HG03196 (cell line): ENCODE data around the gene SMCO3.

Experiments
- ATAC-seq: cut with Tn5 transposase; IDR thresholded peaks from one replicate; pipeline ENCODE4 v1.9.1; 2021; ENCODE audit not compliant: unreplicated experiment

Gene SMCO3

DNA sequence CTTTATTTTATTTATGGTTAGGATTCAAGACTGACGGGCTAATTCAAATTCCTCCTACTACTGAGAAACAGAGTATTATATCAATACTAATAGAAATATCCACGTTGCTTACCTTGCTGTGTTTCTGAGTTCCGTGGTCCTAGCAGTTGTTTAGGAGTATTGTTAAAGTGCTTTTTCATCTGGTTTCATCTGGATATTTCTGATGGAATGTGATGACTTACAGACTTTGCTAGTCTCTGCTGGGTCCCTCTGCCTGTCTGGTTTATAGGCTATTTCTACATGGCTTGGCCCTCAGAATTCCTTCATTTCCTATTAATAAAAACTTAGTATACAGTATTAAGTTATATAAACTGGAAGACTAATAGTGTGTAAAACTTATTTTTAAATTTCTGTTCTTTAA, at the start of gene SMCO3:
TSS of gene SMCO3 (minus strand) at position 169 of the 400 bp plus-strand sequence. CDS start 7,502 bp downstream, outside the sequence.
- no peak for ATAC-seq

DNA sequence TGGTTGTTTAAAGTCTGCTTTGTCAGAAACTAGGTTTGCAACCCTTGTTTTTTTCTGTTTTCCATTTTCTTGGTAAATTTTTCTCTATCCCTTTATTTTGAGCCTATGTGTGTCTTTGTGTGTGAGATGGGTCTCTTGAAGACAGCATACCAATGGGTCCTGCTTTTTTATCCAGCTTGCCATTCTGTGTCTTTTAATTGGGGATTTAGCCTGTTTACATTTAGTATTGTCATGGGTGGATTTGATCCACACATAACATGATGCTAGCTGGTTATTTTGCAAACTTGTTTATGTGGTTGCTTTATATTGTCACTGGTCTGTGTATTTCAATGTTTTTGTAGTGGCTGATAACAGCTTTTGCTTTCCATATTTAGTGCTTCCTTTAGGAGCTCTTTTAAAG, 46.5 kb upstream of the SMCO3 start:
- ATAC-seq, result no peak

DNA sequence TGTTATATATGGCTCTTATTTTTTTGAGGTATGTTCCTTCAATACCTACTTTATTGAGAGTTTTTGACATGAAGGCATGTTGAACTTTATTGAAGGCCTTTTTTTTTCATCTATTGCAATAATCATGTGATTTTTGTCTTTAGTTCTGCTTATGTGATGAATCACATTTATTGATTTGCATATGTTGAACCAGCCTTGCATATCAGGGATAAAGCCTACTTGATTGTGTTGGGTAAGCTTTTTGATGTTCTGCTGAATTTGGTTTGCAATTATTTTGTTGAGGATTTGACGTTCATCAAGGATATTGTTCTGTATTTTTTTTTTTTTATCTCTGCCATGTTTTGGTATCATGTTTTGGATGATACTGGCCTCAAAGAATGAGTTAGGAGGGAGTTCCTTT, 44.5 kb upstream of the SMCO3 start:
- no peak for ATAC-seq

DNA sequence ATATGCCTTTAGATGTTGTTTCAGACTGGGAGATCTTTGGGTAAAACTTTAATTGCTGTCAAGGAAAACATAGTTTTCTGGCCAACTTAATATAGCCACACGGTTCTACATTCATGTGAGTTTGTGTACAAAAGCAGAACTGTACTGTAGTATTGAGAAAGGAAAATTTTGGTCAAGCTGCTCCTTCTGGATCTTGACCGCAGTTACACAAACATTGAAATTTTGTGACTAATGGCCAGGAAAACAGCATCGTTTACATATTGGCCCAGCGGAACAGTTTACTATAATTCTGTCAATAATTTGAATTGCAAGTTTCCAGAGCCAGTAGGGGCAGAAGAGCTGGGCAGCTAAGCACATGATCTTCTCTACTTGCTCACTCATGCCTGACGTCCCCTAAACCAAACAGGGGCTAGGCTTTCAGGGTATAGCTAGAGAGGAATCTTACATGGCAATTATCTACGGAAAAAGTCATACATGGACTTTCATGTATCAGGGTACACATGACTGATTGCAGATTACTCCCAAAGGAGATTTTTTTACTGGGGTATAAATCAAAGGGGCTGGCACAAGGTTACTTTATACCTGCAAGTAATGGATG, 40.7 kb upstream of the SMCO3 start:
- ATAC-seq, result no peak

DNA sequence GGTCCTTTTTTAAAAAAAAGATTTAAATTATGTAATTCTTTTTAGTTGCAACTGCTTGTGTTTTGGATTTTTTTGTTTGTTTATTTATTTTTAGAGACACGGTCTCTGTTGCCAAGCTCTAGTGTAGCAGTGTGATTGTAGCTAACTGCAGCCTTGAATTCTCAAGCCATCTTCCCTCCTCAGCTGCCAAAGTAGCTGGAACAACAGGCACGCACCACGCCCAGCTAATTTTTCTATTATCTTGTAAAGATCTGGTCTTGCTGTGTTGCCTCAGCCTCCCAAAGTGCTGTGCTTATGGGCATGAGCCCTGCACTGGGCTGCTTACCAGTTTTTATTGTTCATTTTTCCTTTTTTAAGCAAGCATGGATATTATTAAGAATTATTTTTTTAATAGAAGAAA, 40.0 kb upstream of the SMCO3 start:
- ATAC-seq, result no peak

DNA sequence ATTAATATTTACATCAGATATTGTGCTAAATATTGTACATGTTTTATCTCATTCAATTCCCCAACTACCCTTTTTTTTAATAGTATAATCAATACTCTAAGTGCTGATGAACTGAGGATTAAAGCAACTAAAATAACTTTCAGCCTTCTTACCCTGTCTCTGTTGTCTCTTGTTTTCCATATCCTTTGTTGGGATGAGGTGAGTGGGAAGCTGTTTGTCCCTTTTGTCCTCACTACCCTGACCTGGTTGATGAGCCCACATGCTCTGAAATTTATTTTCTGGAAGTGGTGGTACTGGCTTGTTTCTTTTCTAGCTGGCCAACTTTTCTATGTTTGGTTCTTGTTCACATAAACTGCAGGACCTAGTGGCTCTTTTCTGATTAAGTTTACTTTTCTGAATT, 38.9 kb upstream of the SMCO3 start:
- ATAC-seq, result no peak

DNA sequence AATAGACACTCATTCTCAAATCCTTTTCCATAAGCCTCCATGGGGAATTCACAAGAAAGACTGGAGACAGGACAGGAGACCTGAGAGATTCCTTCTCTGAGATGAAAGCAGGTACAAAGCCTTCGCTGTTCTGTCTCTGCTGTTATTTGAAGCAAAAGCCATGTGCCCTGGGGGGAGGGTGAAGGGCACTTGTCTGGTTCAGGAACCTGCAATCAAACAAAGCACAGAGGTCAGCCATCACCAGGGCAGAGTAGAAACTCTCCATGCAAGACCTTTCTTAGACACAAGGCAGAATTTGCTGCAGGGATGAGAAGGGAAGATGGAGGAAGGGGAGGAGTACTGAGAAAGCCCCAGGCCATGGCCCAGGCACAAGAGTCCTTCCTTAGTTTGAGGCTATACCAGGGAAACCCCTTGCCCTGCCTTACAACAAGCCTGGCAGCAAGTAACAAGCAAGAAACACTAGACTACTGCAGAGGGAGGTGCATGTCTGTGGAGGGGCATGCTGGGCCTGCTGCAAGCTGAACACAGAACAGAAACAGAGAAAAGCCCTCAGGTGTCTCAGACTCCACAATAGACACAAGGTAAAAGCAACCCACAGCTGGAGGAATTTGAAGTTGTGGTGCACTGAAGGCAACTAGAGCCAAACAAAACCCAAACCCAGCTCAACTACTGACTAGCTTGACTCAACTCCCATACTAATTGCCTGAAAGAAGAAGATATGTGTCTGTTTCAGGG, 37.1 kb upstream of the SMCO3 start:
- no peak for ATAC-seq

DNA sequence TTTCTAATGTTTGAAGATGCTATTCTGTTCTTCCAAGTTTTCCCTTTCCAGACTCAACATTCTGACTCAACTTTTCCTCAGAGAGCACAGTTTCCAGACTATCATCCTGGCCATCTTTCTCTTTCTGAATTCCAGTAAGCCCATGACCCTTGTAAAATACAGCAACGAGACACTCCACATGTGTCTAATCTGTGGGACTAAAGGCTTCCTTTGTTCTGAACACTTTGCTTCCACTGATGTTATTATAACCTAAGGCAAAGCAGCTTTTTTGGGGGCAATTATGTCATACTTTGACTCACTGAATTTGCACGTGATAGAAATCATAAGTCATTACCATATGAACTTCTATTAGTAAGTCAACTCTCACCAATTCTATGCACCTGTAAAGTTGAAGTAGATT, 35.7 kb upstream of the SMCO3 start:
- ATAC-seq, result no peak

DNA sequence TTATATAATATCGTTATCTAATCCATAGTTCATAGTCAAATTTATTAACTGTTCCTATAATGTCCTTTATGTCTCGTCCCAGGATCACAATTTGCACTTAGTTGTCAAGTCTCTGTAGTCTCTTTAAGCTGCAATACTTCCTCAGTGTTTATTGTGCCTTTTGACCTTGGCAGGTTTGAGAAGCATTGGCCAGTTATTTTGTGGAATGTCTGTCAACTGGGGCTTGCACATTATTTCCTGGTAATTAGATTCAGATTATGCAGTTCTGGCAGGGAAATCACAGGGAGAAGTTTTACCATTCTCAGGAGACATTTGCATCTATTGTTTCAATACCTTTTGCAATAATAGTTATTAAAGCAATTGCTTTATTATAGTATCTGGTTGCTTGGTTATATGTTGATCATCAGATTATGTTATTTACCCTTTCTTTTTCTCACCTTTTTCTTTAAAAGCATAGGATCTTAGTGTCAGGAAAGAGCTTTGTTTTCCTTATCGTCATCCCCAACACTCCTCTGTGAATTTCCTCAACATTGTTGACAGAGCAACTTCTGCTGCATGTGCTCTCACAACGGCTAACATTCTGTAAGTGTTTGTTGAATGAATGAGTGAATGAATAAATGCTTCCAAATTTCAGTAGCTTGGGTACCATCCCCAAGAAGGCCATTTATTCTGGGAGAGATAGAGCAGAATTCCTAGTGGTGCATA, 33.0 kb upstream of the SMCO3 start:
- no peak for ATAC-seq

DNA sequence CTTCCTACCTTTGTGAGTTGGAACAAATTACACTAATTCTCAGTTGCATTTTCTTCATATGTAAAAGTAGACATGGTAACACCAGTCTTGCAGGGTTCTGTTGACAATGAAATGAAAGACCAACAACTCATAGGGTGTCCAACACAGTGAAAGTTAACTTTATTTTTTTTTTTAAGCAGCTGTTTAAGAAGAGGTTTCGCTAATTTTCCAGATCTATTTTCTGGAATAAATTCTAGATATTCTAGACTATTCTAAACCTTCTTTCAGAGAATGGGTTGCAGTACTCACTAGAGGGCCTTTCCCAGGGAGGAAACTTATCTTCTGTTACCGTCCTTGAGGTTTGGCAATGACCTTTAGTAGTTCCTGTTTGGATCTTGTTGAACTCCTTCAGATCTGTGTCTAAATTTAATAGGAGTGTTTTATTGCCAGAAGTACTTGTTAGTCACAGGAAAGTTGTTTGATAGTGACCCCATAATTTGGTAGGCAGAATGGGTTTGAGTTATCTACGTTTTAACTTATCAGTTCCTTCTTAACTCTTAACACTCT, 32.1 kb upstream of the SMCO3 start:
- ATAC-seq, result no peak

DNA sequence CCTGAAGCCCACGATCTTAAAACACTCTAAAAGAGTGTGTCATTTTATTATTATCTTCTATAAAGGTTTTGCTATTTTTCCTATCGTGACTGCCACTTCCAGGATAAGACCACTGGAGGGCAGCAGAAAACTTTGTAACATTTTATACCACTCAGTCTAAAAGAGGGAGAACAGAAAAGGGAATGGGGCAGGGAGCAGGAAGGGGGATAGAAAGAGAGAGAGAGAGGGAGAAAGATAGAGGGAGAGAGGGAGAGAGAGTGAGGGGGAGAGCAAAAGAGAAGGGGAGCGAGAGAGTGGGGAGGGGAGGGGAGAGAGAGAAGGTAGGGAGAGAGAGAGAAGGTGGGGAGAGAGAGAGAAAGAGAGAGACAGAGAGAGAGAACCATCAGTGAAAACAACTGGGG, 31.4 kb upstream of the SMCO3 start:
- ATAC-seq, result no peak

DNA sequence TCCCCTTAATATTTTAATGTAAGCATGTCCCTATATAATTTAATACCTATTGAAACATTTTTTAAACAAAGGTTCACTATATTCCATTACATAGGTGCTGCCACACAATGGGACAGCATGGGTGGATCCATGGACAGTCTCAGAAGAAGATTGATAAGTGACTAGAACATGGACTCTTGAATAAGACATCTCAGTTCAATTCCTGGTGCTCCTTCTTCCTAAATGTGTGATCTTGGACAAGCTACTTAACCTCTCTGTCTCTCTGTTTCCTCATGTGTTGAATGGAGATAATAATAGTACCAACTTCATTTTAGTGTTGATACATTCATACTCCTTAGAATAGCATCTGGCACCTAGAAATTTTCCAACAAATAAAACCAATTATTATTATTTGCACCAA, 30.4 kb upstream of the SMCO3 start:
- no peak for ATAC-seq

DNA sequence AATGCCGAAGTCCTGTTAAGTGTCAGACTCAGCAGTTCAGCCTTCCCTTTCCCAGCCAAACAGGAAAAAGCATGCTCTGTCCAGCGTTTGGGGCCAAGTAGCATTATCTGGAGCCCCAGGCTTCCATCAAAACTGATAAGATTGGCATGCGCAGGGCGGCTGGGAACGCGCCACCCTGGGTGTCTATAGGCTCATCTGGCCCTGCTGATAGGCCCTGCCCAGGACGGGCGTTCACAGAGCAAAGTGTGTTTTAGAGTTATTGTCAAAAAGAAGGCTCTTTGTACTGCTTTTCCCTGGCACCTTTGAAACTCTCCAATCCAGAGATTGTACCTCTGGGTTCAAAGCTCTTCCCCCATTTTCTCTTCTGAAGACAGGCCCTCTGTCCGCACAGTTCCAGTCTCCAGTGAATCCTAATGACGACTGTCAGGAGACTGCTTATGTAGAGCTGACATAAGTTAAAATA, 29.5 kb upstream of the SMCO3 start, which contains the start of gene ART4:
TSS of gene ART4 (minus strand) at position 102 of the 463 bp plus-strand sequence. CDS start 413 bp downstream, outside the sequence.
- ATAC-seq, result no peak

DNA sequence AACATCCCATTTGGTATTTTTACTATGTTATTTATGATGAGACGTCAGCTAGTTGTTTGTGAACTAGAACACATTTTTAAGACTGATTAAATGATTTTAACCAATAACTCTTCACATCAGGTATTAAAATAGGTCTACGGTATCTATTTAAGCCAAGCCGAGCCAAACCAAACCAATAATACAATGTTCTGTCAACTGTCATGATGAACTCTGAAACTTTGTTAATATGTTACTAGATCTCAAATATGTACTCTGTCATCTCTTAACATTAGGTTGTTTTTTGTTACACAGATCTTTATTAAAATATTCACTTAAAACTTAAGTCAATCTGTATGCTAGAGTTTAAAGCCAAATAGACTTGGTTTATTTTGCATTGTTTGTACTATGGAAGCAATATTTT, 28.3 kb upstream of the SMCO3 start:
- ATAC-seq, result no peak

DNA sequence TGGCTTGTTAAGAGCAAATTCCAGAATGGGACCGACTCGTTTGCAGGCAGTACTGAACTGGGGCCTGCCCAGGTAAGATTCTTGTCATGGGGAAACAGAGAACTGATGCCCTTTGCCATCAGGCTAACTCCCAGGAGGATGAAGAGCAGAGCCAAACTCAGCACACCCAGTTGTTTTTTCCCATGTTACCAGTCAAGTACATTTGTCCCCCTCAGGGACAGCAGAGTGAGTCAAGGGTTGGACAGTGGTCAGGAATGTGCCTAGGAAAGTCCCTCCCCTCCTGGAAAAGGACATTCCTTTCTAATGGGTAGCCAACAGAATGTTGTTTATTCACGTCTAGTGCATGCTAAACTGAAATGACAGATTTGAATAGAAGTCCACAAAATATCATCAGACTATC, 27.8 kb upstream of the SMCO3 start:
- ATAC-seq, result no peak

DNA sequence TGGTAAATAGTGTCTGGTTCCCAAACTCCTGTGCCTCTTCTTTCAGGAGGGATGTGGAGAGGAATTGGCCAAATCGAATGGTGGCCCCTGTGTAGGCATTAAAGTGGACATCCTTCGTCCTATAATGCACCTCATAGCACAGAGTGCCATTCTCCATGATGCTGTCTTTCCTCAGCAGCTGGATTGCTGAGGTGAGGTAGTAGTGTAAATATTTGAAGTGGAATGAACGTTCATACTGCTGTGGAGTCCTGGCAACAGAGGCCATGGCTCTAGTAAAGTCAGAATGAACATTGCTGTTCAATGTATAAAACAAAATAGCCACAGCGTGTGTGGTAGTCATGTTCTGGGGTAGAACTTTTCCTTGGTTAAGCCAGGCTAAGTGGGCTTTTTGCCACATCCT, 26.6 kb upstream of the SMCO3 start:
- no peak for ATAC-seq

DNA sequence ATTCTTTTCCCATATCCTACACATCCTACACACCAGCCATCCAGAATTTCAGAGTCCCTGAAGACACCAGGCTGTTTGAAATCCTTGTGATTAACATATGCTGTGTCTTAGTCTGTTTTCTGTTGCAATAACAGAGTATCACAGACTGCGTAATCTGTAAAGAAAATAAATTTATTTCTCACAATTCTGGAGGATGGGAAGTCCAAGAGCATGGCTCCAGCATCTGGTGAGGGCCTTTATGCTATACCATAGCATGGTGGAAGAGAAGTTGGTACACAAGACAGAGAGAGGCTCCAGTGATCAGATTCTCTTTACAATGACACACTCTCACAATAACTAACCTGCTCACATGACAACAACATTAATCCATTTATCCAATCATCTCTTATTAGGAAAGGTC, 25.3 kb upstream of the SMCO3 start:
- ATAC-seq, result no peak

DNA sequence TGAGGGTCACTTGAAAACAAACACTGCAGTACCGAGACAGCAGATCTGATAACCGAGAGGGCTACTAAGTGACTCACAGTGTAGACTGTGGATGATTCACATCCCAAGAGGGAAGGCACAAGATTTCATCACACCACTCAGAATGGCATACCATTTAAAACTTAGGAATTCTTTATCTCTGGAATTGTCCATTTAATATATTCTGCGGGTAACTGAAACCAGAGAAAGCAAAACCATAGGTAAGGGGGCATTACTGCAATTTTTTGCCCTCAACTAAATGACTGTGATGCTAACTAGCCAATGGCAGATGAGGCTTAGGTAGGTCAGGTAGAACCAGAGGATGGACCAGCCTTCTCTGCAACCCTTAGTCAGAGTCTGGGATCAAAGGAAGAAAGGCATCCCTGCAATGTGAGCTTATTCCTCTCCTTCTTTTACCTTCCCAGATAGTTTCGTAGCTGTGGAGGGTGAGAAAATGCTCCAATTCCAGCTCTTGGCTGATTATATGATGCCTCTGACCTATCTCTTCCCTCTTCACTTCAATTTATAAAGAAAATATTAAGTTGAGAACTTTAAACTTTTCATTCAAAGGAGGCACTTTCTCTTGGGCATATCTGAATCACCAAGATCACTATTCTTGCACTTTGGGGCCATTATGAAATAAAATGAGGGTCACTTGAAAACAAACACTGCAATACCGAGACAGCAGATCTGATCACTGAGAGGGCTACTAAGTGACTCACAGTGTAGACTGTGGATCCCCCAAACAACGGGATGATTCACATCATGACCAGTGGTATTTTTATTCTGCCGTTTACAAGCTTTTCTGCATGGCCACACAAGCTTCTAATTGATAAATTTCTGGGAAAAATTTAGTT, 22.6 kb upstream of the SMCO3 start:
- ATAC-seq, result no peak

DNA sequence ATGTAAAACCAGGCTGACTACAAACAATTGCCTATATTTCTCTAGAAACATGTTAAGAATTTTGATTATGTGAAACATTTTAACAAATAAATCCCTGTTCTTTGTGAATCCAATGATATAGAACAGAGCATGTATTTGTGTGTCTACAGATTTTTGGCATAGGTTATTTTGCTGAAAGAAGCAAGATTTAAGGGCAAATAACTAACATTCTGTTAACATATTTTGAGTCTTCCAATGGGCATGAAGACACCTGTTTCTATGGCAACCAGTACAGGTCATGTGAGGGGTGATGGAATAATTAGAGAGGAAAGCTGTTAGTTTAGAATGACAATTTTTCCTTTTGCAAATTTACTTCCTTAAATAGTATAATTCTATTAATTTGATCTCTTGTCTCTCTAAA, 20.5 kb upstream of the SMCO3 start:
- ATAC-seq, result no peak

DNA sequence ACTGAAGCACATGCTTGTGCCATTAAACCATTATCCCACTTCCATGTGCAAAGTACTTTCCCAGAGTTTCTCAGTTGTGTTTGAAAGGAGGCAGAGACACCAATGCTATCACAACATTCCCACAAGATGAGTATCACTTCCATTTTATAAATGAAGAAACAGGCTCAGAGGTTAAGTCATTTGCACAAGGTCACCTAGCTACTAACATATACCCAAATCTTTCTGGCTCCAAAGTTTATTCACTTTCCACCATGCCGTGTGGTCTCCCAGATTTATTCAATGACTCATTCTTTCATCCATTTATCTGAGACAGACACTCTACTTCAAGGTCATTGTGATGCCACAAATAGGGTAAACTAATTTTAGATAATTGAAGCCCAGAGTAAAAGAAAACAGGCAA, 20.0 kb upstream of the SMCO3 start:
- no peak for ATAC-seq

DNA sequence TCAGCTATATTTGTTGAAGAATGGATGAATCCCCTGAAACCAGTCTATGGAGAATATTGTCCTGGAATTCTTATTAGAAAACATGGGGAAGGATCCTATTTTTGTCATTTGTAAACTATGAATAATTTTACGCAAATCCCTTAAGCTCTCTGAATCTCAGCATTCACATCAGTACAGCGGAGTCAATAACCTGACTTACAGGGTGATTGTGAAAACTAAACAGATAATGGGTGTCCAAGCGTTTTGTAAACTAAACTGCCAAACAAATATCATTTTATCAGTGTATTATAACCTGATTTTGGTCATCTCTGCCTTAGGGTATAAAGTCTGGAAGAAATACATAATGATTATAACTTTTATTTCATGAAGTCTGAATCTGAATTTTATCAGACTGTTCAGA, 19.4 kb upstream of the SMCO3 start:
- ATAC-seq, result no peak
